ENCODE results near the gene SLC48A1.

The SLC48A1 gene

GRCh38 chr12:47745485-47746041 lies 27.5 kb upstream of the SLC48A1 start:
- TF ChIP-seq CTCF (IDR thresholded peaks at IDR 0.05; ENCODE audit: insufficient read depth, low read length, missing control alignments): no peak

GRCh38 chr12:47746073-47746472 lies 27.0 kb upstream of the SLC48A1 start:
- H3K4me3 ChIP-seq (ENCODE audit: low read depth, low read length): no peak overlapping the region
- ChIA-PET CTCF (interaction anchor here (1.8 to 11.9 kb wide), 3 partner anchors 11 to 31 kb away, joined by 5 to 349 read pairs (median 308); partner anchors contain the start of genes ENDOU and RAPGEF3), POLR2A (no interaction called here)
- TF ChIP-seq CTCF (IDR thresholded peaks at IDR 0.05; ENCODE audit: insufficient read depth, low read length, missing control alignments): no peak
- no peak for DNase-seq (ENCODE audit: low read depth, low spot score)

More at GRCh38 chr12:47745485-47746041, 27.5 kb upstream of the SLC48A1 start:
- no peak overlapping the region for H3K4me3 ChIP-seq (ENCODE audit: low read depth, low read length)
- CTCF ChIA-PET: interaction anchor here (1.3 to 36.9 kb wide), 7 partner anchors 9 to 94 kb away, joined by 3 to 1419 read pairs (median 308); partner anchors contain the start of genes ENDOU, RAPGEF3 and SLC48A1
- DNase-seq (ENCODE audit: low read depth, low spot score): no peak
- POLR2A ChIA-PET: no interaction called here

GRCh38 chr12:47746523-47746922 lies 26.5 kb upstream of the SLC48A1 start:
- POLR2A ChIA-PET: no interaction called here
- CTCF ChIA-PET: interaction anchor here (0.9 to 11.9 kb wide), 4 partner anchors 10 to 92 kb away, joined by 4 to 349 read pairs (median 156); partner anchors contain the start of genes ENDOU and RAPGEF3
- no peak for TF ChIP-seq CTCF (IDR thresholded peaks at IDR 0.05; ENCODE audit: insufficient read depth, low read length, missing control alignments)
- no peak overlapping the region for H3K4me3 ChIP-seq (ENCODE audit: low read depth, low read length)
- DNase-seq (ENCODE audit: low read depth, low spot score): no peak

- H3K4me3 ChIP-seq (ENCODE audit: low read depth, low read length): no peak overlapping the region
- POLR2A ChIA-PET: no interaction called here
- DNase-seq (ENCODE audit: low read depth, low spot score): no peak
- CTCF ChIA-PET: interaction anchor here (0.9 to 10.3 kb wide), 4 partner anchors 10 to 92 kb away, joined by 4 to 349 read pairs (median 8); partner anchors contain the start of gene RAPGEF3
- TF ChIP-seq CTCF (IDR thresholded peaks at IDR 0.05; ENCODE audit: insufficient read depth, low read length, missing control alignments): no peak
Observed at GRCh38 chr12:47747126-47747525, 25.9 kb upstream of the SLC48A1 start.

GRCh38 chr12:47747596-47748506 lies 25.2 kb upstream of the SLC48A1 start:
- CTCF ChIA-PET: interaction anchor here (0.9 to 10.3 kb wide), 5 partner anchors 9 to 91 kb away, joined by 4 to 349 read pairs (median 5); partner anchors contain the start of gene RAPGEF3
- POLR2A ChIA-PET: no interaction called here
- no peak for TF ChIP-seq CTCF (IDR thresholded peaks at IDR 0.05; ENCODE audit: insufficient read depth, low read length, missing control alignments)
- DNase-seq (ENCODE audit: low read depth, low spot score): no peak
- H3K4me3 ChIP-seq (ENCODE audit: low read depth, low read length): no peak overlapping the region

- no peak for TF ChIP-seq CTCF (IDR thresholded peaks at IDR 0.05; ENCODE audit: insufficient read depth, low read length, missing control alignments)
- no peak overlapping the region for H3K4me3 ChIP-seq (ENCODE audit: low read depth, low read length)
- DNase-seq (ENCODE audit: low read depth, low spot score): no peak
- ChIA-PET CTCF (interaction anchor here (1.2 to 10.3 kb wide), 3 partner anchors 8 to 91 kb away, joined by 4 to 349 read pairs (median 11); partner anchors contain the start of gene RAPGEF3), POLR2A (no interaction called here)
Observed at GRCh38 chr12:47748507-47748828, 24.6 kb upstream of the SLC48A1 start.

Data from AG04449 (cell line).